Esophagus squamous epithelium (tissue), 5 donors: ENCODE results near the gene INPP5E. TPM values are rescaled to one million over a fixed set of nuclear protein-coding genes. Genes with fewer than 3 reads are reported as not detected.

Experiments
- DNase-seq: peaks from one replicate; lab custom pipeline; 2025; lab: John Stamatoyannopoulos, UW
- H3K27ac ChIP-seq, 4 donors: fragments of 200-600 bp; sonication (generic); one replicate each; pipeline ENCODE4 v1.5.1; 2016 to 2019; ENCODE audit warnings: mild to moderate bottlenecking in 1 of 4
- H3K27me3 ChIP-seq, 4 donors: fragments of 200-600 bp; sonication (generic); 1 replicate in 3 of 4; 2 replicates in 1 of 4; pipeline versions ENCODE4 v1.5.1 to v1.6.0; 2017 to 2021; ENCODE audit warnings: antibody characterized with exemption in 1 of 4
- H3K36me3 ChIP-seq, 3 donors: fragments of 200-600 bp; sonication (generic); one replicate each; pipeline ENCODE4 v1.5.1; 2016 to 2019
- H3K4me1 ChIP-seq, 3 donors: fragments of 200-600 bp; sonication (generic); one replicate each; pipeline ENCODE4 v1.5.1; 2017 to 2019
- H3K4me3 ChIP-seq, 4 donors: fragments of 200-600 bp; sonication (generic); 1 replicate in 3 of 4; 2 replicates in 1 of 4; pipeline ENCODE4 v1.5.1; 2016 to 2019; ENCODE audit warnings: mild to moderate bottlenecking in 2 of 4, moderate library complexity in 1 of 4
- H3K9me3 ChIP-seq, 3 donors: fragments of 200-600 bp; sonication (generic); one replicate each; pipeline ENCODE4 v1.5.1; 2016 to 2019
- CTCF ChIP-seq, 6 experiments: fragments of 450-650 bp in 4 of 6; fragments of 200-600 bp in 2 of 6; sonication (generic) in 2 of 6; IDR thresholded peaks; one replicate each; pipeline ENCODE4 v1.5.1; 2016 to 2019; ENCODE audit warnings: antibody characterized with exemption in 6 of 6, mild to moderate bottlenecking in 4 of 6, moderate library complexity in 4 of 6
- POLR2A ChIP-seq, 4 donors: fragments of 450-650 bp; IDR thresholded peaks; one replicate each; pipeline ENCODE4 v1.6.1; 2017; ENCODE audit warnings: antibody characterized with exemption in 4 of 4, mild to moderate bottlenecking in 4 of 4, moderate library complexity in 3 of 4
- WGBS, 2 donors: methylation state at CpG; one replicate each; pipeline ENCODE4 v1.1.5; 2018; 5-methylcytosine and 5-hydroxymethylcytosine counted together
- intact Hi-C: fragments of 100-400 bp; cut with DNase I; formaldehyde crosslinking; loops from one replicate; pipeline ENCODE4 v1.15.0; 2022
- total RNA-seq, 4 donors: library from RNA; depleted of rRNA; stranded (reverse); fragments of >200 nt; gene quantifications; one replicate each; pipeline ENCODE4 v1.1.0, GENCODE V29; 2016
- donor health status: DM: yes; HTN: yes; CAD: no.

INPP5E gene
- total RNA-seq, 4 donors from 2014 or later = 6.2 to 7.8 (median 7.5) TPM

DNA sequence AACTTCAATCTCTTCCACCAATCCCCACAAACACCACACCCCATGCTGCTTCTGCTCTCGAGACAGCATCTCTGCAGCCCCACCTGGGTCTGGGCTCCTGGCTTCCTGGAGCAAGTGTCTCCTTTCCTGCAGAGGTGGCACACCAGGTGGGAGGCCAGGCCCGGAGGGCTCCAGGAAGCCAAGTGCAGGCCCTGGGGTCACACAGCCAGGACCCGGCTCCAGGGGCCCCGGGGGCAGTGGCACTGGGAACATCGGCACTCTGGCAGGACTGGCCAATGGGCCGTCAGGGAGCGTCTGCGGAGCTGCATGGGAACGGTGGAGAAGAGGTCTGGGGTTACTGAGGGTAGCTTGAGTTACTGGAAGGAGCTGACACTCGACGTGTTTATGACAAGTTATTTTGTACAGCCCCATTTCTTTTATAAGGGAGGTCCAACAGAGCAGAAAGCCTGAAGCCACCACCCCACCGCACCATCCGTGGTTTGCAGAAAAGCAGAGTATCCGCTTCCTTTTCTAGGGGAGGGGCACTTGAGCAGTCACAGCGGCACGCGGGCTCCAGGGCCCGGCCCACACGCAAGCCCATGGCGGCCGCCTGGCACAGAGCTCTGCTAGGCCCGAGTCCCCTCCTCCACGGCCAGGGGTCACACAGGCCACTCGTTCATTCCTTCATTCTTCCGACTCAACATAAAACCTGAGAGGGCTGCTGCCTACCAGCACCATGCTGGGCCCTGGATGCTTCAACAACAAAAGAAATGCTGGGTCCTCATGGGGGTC, 14.6 kb upstream of the INPP5E start:
- no peak for DNase-seq
- Histone ChIP-seq H3K9me3 (no peaks in the 10 kb centered on the region), H3K4me3 (no peak overlapping the region), H3K4me1 (no peaks in the 10 kb centered on the region), H3K36me3 (peaks cover 41 to 100% (median 76%) of the 10 kb centered on the region in 3 donors), H3K27me3 (no peaks in the 10 kb centered on the region), H3K27ac (no peak overlapping the region)
- TF ChIP-seq CTCF (IDR thresholded peaks at IDR 0.05) = no peak
- TF ChIP-seq POLR2A (IDR thresholded peaks at IDR 0.05) = no peak
- WGBS, 2 donors = 84 to 93% methylated on average over 9 to 14 of the region's 25 CpGs
- intact Hi-C loops = no loop called here

GRCh38 chr9:136453326-136453725, 13.7 kb upstream of the INPP5E start:
- H3K36me3 ChIP-seq = peaks cover 40 to 100% (median 72%) of the 10 kb centered on the region in 3 donors
- 91 to 98% methylated on average over 10 to 11 of the region's 11 CpGs for WGBS, 2 donors

DNA sequence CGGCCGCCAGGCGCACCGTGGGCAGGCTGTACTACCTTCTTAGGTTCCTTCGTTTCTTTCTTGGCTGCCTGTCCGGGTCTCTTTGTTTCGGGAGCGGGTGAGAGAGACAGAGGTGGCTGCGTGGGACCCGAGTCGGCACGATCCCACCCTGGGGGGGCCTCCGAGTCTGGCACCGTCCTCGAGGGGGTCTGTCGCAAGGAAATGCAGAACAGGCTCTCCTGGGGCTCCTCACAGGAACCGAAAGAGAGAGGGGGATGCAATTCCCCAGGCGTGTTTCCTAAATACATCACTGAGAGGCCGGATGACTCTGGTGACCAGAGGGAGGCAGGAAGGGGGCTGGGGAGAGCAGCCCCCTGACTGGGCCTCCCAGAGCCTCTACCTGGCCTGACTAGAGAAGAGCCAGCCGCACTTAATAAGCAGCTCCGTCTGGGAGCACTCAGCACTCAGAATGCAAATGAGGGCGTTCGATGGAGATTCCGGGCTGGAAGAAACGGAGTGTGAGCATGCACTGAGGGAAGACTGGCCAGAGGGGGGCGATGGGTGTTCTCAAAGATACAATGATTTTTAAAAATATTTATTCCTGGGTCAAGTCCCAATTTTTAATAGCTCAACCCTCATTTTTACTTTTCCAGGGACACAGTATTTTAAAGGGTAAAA, 11.7 kb upstream of the INPP5E start:
- intact Hi-C loops = no loop called here
- H3K27me3 ChIP-seq = no peaks in the 10 kb centered on the region
- TF ChIP-seq CTCF (IDR thresholded peaks at IDR 0.05) (no peak), POLR2A (IDR thresholded peaks at IDR 0.05) (no peak)
- peaks cover 42 to 100% (median 73%) of the 10 kb centered on the region in 3 donors for H3K36me3 ChIP-seq
- no peak overlapping the region for H3K4me3 ChIP-seq
- H3K4me1 ChIP-seq = no peaks in the 10 kb centered on the region
- no peak for DNase-seq
- WGBS, 2 donors = 90 to 93% methylated on average over 7 to 15 of the region's 26 CpGs
- H3K27ac ChIP-seq = no peak overlapping the region
- H3K9me3 ChIP-seq = no peaks in the 10 kb centered on the region

More at GRCh38 chr9:136453326-136453725, 13.7 kb upstream of the INPP5E start:
- no peak overlapping the region for H3K4me3 ChIP-seq
- H3K9me3 ChIP-seq = no peaks in the 10 kb centered on the region
- H3K4me1 ChIP-seq = no peaks in the 10 kb centered on the region
- no peaks in the 10 kb centered on the region for H3K27me3 ChIP-seq
- TF ChIP-seq POLR2A (IDR thresholded peaks at IDR 0.05) = no peak
- no peak for TF ChIP-seq CTCF (IDR thresholded peaks at IDR 0.05)
- intact Hi-C loops = no loop called here
- H3K27ac ChIP-seq = no peak overlapping the region
- no peak for DNase-seq

- Histone ChIP-seq H3K27me3 (no peaks in the 10 kb centered on the region), H3K4me3 (no peak overlapping the region), H3K27ac (no peak overlapping the region), H3K4me1 (no peaks in the 10 kb centered on the region), H3K9me3 (no peaks in the 10 kb centered on the region), H3K36me3 (peaks cover 23 to 100% (median 62%) of the 10 kb centered on the region in 3 donors)
- 84% methylated on average over 3 of the region's 3 CpGs for WGBS, 2 donors
- no peak for DNase-seq
- intact Hi-C loops = no loop called here
- no peak for TF ChIP-seq POLR2A (IDR thresholded peaks at IDR 0.05)
Measured at GRCh38 chr9:136448655-136449054, 9.0 kb upstream of the INPP5E start.

DNA sequence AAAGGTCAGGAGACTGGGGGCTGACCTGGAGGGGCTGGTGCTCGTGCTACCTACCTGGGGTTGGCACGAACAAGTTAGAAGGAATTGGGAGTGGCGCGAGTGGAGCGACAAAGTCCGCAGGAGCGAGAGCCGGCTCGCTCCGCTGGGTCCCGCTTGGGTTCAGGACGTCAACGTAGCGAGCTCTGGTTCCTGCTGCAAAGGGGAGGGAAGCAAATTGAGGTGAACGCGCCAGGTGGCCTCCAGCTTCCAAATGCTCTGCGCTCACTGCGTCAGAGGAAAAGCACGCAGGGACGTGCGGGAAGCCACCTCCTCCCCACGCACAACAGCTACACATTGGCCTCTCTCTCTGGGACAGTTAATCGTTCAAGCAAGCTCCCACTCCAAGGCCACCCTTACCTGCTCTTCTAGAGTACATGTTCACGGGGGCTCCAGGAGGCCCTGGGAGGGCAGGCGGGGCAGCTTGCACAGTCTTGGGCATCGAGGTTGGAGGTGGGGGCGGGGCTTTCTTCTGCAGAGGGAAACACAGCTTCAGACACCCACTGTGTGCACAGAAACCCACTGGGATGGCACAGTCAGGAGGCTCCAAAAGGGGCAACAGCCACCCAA, 7.6 kb upstream of the INPP5E start:
- H3K4me3 ChIP-seq = no peak overlapping the region
- DNase-seq = no peak
- no peaks in the 10 kb centered on the region for H3K4me1 ChIP-seq
- intact Hi-C loops = no loop called here
- no peak overlapping the region for H3K27ac ChIP-seq
- TF ChIP-seq CTCF (IDR thresholded peaks at IDR 0.05) = no peak
- no peak for TF ChIP-seq POLR2A (IDR thresholded peaks at IDR 0.05)
- WGBS, 2 donors = 89 to 94% methylated on average over 20 to 23 of the region's 27 CpGs
- H3K9me3 ChIP-seq = no peaks in the 10 kb centered on the region
- H3K36me3 ChIP-seq = peaks cover 22 to 100% (median 69%) of the 10 kb centered on the region in 3 donors
- H3K27me3 ChIP-seq = no peaks in the 10 kb centered on the region
